H9 (cell line): ENCODE data around the gene ARFGEF2. TPM values are rescaled to one million over a fixed set of nuclear protein-coding genes. Genes with fewer than 3 reads are reported as not detected.

Experiments
- DNase-seq: peaks from one replicate; pipeline ENCODE4 v3.0.0-alpha.2; 2017
- H2AFZ ChIP-seq: one replicate; pipeline ENCODE4 v1.6.1; 2013; ENCODE audit warnings: mild to moderate bottlenecking, low read length, control low read depth, moderate library complexity
- H2AK5ac ChIP-seq: 2 replicates; pipeline ENCODE4 v1.6.1; 2013; ENCODE audit warnings: low read length, control low read depth, mixed read lengths; ENCODE audit not compliant: insufficient read length
- H2BK120ac ChIP-seq: one replicate; pipeline ENCODE4 v1.6.1; 2013; ENCODE audit warnings: low read depth, mild to moderate bottlenecking, low read length, control low read depth, inconsistent platforms; ENCODE audit not compliant: poor library complexity, severe bottlenecking
- H2BK12ac ChIP-seq: 2 replicates; pipeline ENCODE4 v1.6.1; 2013; ENCODE audit warnings: low read length, control low read depth, mixed read lengths, low read depth; ENCODE audit not compliant: insufficient read length
- H2BK15ac ChIP-seq: 2 replicates; pipeline ENCODE4 v1.6.1; 2013; ENCODE audit warnings: low read depth, low read length, control low read depth
- H2BK20ac ChIP-seq: one replicate; pipeline ENCODE4 v1.6.1; 2013; ENCODE audit warnings: low read depth, mild to moderate bottlenecking, low read length, control low read depth, inconsistent platforms; ENCODE audit not compliant: poor library complexity, severe bottlenecking
- H2BK5ac ChIP-seq: 2 replicates; pipeline ENCODE4 v1.6.1; 2013; ENCODE audit warnings: low read length, control low read depth, mixed read lengths; ENCODE audit not compliant: insufficient read length
- H3K14ac ChIP-seq: 2 replicates; pipeline ENCODE4 v1.6.1; 2013; ENCODE audit warnings: low read length, control low read depth; ENCODE audit not compliant: insufficient read depth
- H3K18ac ChIP-seq: 2 replicates; pipeline ENCODE4 v1.6.1; 2013; ENCODE audit warnings: low read depth, mild to moderate bottlenecking, mixed read lengths, low read length, control low read depth; ENCODE audit not compliant: insufficient read length
- H3K23ac ChIP-seq: 2 replicates; pipeline ENCODE4 v1.6.1; 2013; ENCODE audit warnings: low read length, control low read depth, mixed read lengths, low read depth; ENCODE audit not compliant: insufficient read length
- H3K23me2 ChIP-seq: 2 replicates; pipeline ENCODE4 v1.6.1; 2013; ENCODE audit warnings: low read depth, mild to moderate bottlenecking, mixed read lengths, low read length, control low read depth; ENCODE audit not compliant: insufficient read length, poor library complexity, severe bottlenecking
- H3K27ac ChIP-seq: 2 replicates; pipeline ENCODE4 v1.5.1; 2013; ENCODE audit warnings: low read length, control low read depth, mixed read lengths, low read depth; ENCODE audit not compliant: insufficient read length
- H3K27me3 ChIP-seq: 2 replicates; pipeline ENCODE4 v1.6.1; 2013; ENCODE audit warnings: low read length, control low read depth, inconsistent platforms; ENCODE audit not compliant: insufficient read depth
- H3K4ac ChIP-seq: 2 replicates; pipeline ENCODE4 v1.6.1; 2013; ENCODE audit warnings: low read depth, mild to moderate bottlenecking, control low read depth, inconsistent platforms, low read length, moderate library complexity
- H3K4me1 ChIP-seq: 2 replicates; pipeline ENCODE4 v1.6.1; 2013; ENCODE audit warnings: low read length, control low read depth, inconsistent platforms; ENCODE audit not compliant: insufficient read depth
- H3K4me2 ChIP-seq: 2 replicates; pipeline ENCODE4 v1.6.1; 2013; ENCODE audit warnings: low read length, control low read depth, mixed read lengths; ENCODE audit not compliant: insufficient read length, insufficient read depth
- H3K56ac ChIP-seq: 2 replicates; pipeline ENCODE4 v1.6.1; 2013; ENCODE audit warnings: low read depth, mild to moderate bottlenecking, mixed read lengths, low read length, control low read depth; ENCODE audit not compliant: insufficient read length
- H3K79me1 ChIP-seq: 2 replicates; pipeline ENCODE4 v1.6.1; 2013; ENCODE audit warnings: low read depth, mild to moderate bottlenecking, moderate library complexity, low read length, control low read depth, inconsistent platforms; ENCODE audit not compliant: insufficient read depth, poor library complexity, severe bottlenecking
- H3K79me2 ChIP-seq: 2 replicates; pipeline ENCODE4 v1.6.1; 2013; ENCODE audit warnings: low read length, control low read depth, inconsistent platforms; ENCODE audit not compliant: insufficient read depth
- H3K9ac ChIP-seq: 2 replicates; pipeline ENCODE4 v1.6.1; 2013; ENCODE audit warnings: low read length, control low read depth, mixed read lengths; ENCODE audit not compliant: insufficient read length; ENCODE audit errors: extremely low read depth
- H3K9me3 ChIP-seq: one replicate; pipeline ENCODE4 v1.6.1; 2013; ENCODE audit warnings: low read depth, low read length, inconsistent platforms; ENCODE audit not compliant: control insufficient read depth
- H3T11ph ChIP-seq: one replicate; pipeline ENCODE4 v1.6.1; 2013; ENCODE audit warnings: mild to moderate bottlenecking, low read length, control low read depth, inconsistent platforms
- H4K20me1 ChIP-seq: one replicate; pipeline ENCODE4 v1.6.1; 2013; ENCODE audit not compliant: control insufficient read depth, insufficient read length, insufficient read depth
- H4K5ac ChIP-seq: 2 replicates; pipeline ENCODE4 v1.6.1; 2013; ENCODE audit warnings: low read depth, mild to moderate bottlenecking, mixed read lengths, low read length, control low read depth; ENCODE audit not compliant: insufficient read length
- H4K8ac ChIP-seq: replicated peaks from 2 replicates; pipeline ENCODE4 v1.6.1; 2013; ENCODE audit warnings: low read length, control low read depth, mixed read lengths, low read depth; ENCODE audit not compliant: insufficient read length
- H4K91ac ChIP-seq: 2 replicates; pipeline ENCODE4 v1.6.1; 2013; ENCODE audit warnings: low read depth, mild to moderate bottlenecking, moderate library complexity, mixed read lengths, low read length, control low read depth; ENCODE audit not compliant: insufficient read length
- H3K27ac Mint-ChIP-seq, 3 experiments: 2 replicates in 2 of 3; 3 replicates in 1 of 3; pipeline ENCODE4 v1.8.0; 2020 to 2021; ENCODE audit warnings: mixed read lengths in 3 of 3, mild to moderate bottlenecking in 1 of 3, moderate library complexity in 1 of 3
- H3K27me3 Mint-ChIP-seq: 2 replicates; pipeline ENCODE4 v1.8.0; 2021; ENCODE audit warnings: low read depth, mild to moderate bottlenecking, moderate library complexity, mixed read lengths
- H3K36me3 Mint-ChIP-seq, 3 experiments: 2 replicates in 2 of 3; 3 replicates in 1 of 3; pipeline ENCODE4 v1.8.0; 2020 to 2021; ENCODE audit warnings: low read depth in 3 of 3, mixed read lengths in 3 of 3; ENCODE audit not compliant: insufficient read depth in 1 of 3
- H3K4me1 Mint-ChIP-seq, 2 experiments: 2 replicates each; pipeline ENCODE4 v1.8.0; 2020; ENCODE audit warnings: mixed read lengths in 2 of 2
- H3K4me3 Mint-ChIP-seq, 2 experiments: 2 replicates in 1 of 2; 3 replicates in 1 of 2; pipeline ENCODE4 v1.8.0; 2020 to 2021; ENCODE audit warnings: mild to moderate bottlenecking in 2 of 2, mixed read lengths in 2 of 2, moderate library complexity in 1 of 2
- H3K9me3 Mint-ChIP-seq, 2 experiments: 2 replicates in 1 of 2; 3 replicates in 1 of 2; pipeline ENCODE4 v1.8.0; 2020; ENCODE audit warnings: mild to moderate bottlenecking in 2 of 2, mixed read lengths in 2 of 2, moderate library complexity in 1 of 2
- CTCF ChIP-seq: fragments of 200-600 bp; sonication (generic); conservative IDR thresholded peaks from 3 replicates; pipeline ENCODE4 v1.8.0; 2021; ENCODE audit warnings: antibody characterized with exemption, mild to moderate bottlenecking
- WGBS: extraction: QIAGEN DNeasy Blood & Tissue Kit; methylation state at CpG from one replicate; pipeline ENCODE4 v1.1.7; 2013; ENCODE audit warnings: missing lambda C conversion rate, low lambda C conversion rate, mixed read lengths; ENCODE audit not compliant: insufficient read length; ENCODE audit errors: extremely low coverage; 5-methylcytosine and 5-hydroxymethylcytosine counted together
- total RNA-seq: library from RNA; stranded (reverse); gene quantifications from 2 replicates; pipeline ENCODE4 v1.2.1, GENCODE V29; 2021

ARFGEF2 gene
- total RNA-seq, 1 experiment from 2014 or later: 16.6 TPM

- no peak overlapping the region for H2BK15ac ChIP-seq
- no peak overlapping the region for H3K27ac ChIP-seq
- H3K18ac ChIP-seq: no peak overlapping the region
- Mint-ChIP-seq H3K27ac (no peak overlapping the region), H3K4me1 (no peaks in the 10 kb centered on the region), H3K27me3 (no peaks in the 10 kb centered on the region), H3K9me3 (no peaks in the 10 kb centered on the region), H3K4me3 (no peak overlapping the region), H3K36me3 (peaks cover 28 to 53% (median 47%) of the 10 kb centered on the region in 3 experiments)
- H3T11ph ChIP-seq: no peak overlapping the region
- DNase-seq: no peak
- TF ChIP-seq CTCF: no peak
- H3K27me3 ChIP-seq: no peaks in the 10 kb centered on the region
- no peak overlapping the region for H4K5ac ChIP-seq
- no peak overlapping the region for H2BK5ac ChIP-seq
- H3K79me1 ChIP-seq: no peaks in the 10 kb centered on the region
- no peaks in the 10 kb centered on the region for H3K79me2 ChIP-seq
- H4K91ac ChIP-seq: no peak overlapping the region
- H3K9ac ChIP-seq: no peak overlapping the region
- H3K4me1 ChIP-seq: no peaks in the 10 kb centered on the region
- no peaks in the 10 kb centered on the region for H3K23me2 ChIP-seq
- H3K4ac ChIP-seq: no peak overlapping the region
- H3K56ac ChIP-seq: no peak overlapping the region
- H4K20me1 ChIP-seq: no peaks in the 10 kb centered on the region
- H2AFZ ChIP-seq: no peak overlapping the region
- no peak overlapping the region for H3K23ac ChIP-seq
- H4K8ac ChIP-seq: no peak overlapping the region
- no peak overlapping the region for H2BK120ac ChIP-seq
- no peak overlapping the region for H2AK5ac ChIP-seq
- H2BK12ac ChIP-seq: no peak overlapping the region
- H3K4me2 ChIP-seq: no peak overlapping the region
- no peak overlapping the region for H3K14ac ChIP-seq
- no peaks in the 10 kb centered on the region for H3K9me3 ChIP-seq
- H2BK20ac ChIP-seq: no peak overlapping the region
- WGBS: no CpG with 5 or more reads among the region's 10 CpGs
Measured at GRCh38 chr20:48970681-48971365, 49.3 kb downstream of the ARFGEF2 start.
